ENCODE measurements around the gene ZNF670. TPM values are rescaled to one million over a fixed set of nuclear protein-coding genes. Genes with fewer than 3 reads are reported as not detected.

The ZNF670 gene
- total and polyA plus RNA-seq, 9 of the 15 experiments (the other 6 are each of a cell fraction or from before 2014, with no cell fraction given) = 7.1 to 23.4 (median 11.8) TPM

GRCh38 chr1:247127519-247128282 lies 49.1 kb upstream of the ZNF670 start (continued):
- TF ChIP-seq CBFA2T2 (conservative IDR thresholded peaks at IDR 0.05) = peak; percentile 79
- TF ChIP-seq HDAC2 (IDR thresholded peaks at IDR 0.05) = peak; percentile 79
- TF ChIP-seq NONO (IDR thresholded peaks at IDR 0.05; ENCODE audit: low read depth in 2 of 2, low read length in 1 of 2) = 0 out of 4 replicates have a peak, but pooled peaks of 1 of the 2 experiments have one; percentile 30
- peak; percentile 41; the same call in 1 of the 2 replicates for TF ChIP-seq SOX6 (IDR thresholded peaks at IDR 0.05)
- TF ChIP-seq CXXC5 (CRISPR knock-in tag; IDR thresholded peaks at IDR 0.05) = peak; percentile 60
- 0 out of 2 replicates have a peak, but pooled peaks have one; percentile 32 for TF ChIP-seq PYGO2 (tag; IDR thresholded peaks at IDR 0.05)
- peak; percentile 63; the same call in 1 of the 2 replicates for TF ChIP-seq SMARCA4 (IDR thresholded peaks at IDR 0.05)
- 0 out of 2 replicates have a peak, but pooled peaks have one; percentile 45 for TF ChIP-seq NR2F6 (CRISPR knock-in tag; IDR thresholded peaks at IDR 0.05)
- TF ChIP-seq MTA2 (IDR thresholded peaks at IDR 0.05; ENCODE audit: low read depth) = peak; percentile 63
- TF ChIP-seq DPF2 (IDR thresholded peaks at IDR 0.05) = peak; percentile 73
- TF ChIP-seq CBFA2T3 (IDR thresholded peaks at IDR 0.05) = peak; percentile 85
- TF ChIP-seq TCF3 (CRISPR knock-in tag; IDR thresholded peaks at IDR 0.05) = peak; percentile 57
- TF ChIP-seq NR2C1 (IDR thresholded peaks at IDR 0.05) = peak; percentile 88
- TF ChIP-seq NR2C1 (tag; IDR thresholded peaks at IDR 0.05) = peak; percentile 92
- peak; percentile 61; the same call in 1 of the 2 replicates for TF ChIP-seq SMARCE1 (IDR thresholded peaks at IDR 0.05)
- TF ChIP-seq HDAC1 (IDR thresholded peaks at IDR 0.05) = peak in 1 of 2 experiments; percentile 86; a peak in 2 of 4 replicates
- TF ChIP-seq ARNT (IDR thresholded peaks at IDR 0.05) = peak; percentile 70; a peak in 2 of 4 replicates
- peak; percentile 87 for TF ChIP-seq ARID1B (IDR thresholded peaks at IDR 0.05)
- peak in 1 of 2 experiments; percentile 50; a peak in 1 of 4 replicates for TF ChIP-seq MNT (conservative IDR thresholded peaks at IDR 0.05)

Data from K562 (cell line).